PFSK-1 (cell line): ENCODE results near the gene GAL3ST3.

Source experiments
- POLR2AphosphoS5 ChIP-seq: IDR thresholded peaks from 2 replicates; pipeline ENCODE4 v1.6.1; 2012; ENCODE audit warnings: low read depth, mild to moderate bottlenecking, control low read depth, low read length, moderate library complexity
- SIN3A ChIP-seq: IDR thresholded peaks from 2 replicates; pipeline ENCODE4 v1.6.1; 2012; ENCODE audit warnings: mild to moderate bottlenecking, low read length, moderate library complexity, borderline replicate concordance; ENCODE audit not compliant: insufficient read depth
- TAF1 ChIP-seq: IDR thresholded peaks from 2 replicates; pipeline ENCODE4 v1.6.1; 2012; ENCODE audit warnings: low read length, control low read depth, borderline replicate concordance; ENCODE audit not compliant: insufficient read depth

DNA sequence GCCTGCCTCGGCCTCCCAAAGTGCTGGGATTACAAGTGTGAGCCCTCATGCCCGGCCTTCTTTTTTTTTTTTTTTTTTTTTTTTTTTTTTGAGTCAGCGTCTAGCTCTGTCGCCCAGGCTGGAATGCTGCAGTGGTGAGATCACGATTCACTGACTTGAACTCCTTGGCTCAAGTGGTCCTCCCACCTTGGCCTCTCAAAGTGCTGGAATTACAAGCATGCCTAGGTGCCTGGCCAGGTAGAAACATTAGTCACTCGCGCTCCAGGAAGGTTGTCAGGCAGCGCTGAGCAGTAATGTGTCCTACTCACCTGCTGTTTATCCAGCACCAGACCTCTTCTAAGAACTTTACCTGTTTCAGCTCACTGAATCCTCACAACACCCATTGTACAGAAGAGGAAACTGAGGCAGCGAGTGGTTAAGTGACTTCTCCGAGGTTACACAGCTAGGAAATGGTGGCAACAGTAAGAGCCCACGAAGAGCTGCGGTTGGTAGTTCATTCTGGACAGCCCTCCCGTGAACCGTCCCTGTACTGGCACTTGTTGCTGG, 37.6 kb downstream of the GAL3ST3 start:
- TF ChIP-seq POLR2AphosphoS5 = no peak
- no peak for TF ChIP-seq TAF1
- no peak for TF ChIP-seq SIN3A
